GM19463 (cell line): ENCODE results near the gene LRP1-AS.
A peak's percentile ranks its signal among the peaks of the same experiment; 100 is the strongest.

Source experiments
- ATAC-seq: cut with Tn5 transposase; IDR thresholded peaks from one replicate; pipeline ENCODE4 v1.9.1; 2021; ENCODE audit warnings: mild to moderate bottlenecking, moderate library complexity; ENCODE audit not compliant: unreplicated experiment

The LRP1-AS gene

GRCh38 chr12:57142727-57143126, 4.7 kb downstream of the LRP1-AS start:
- ATAC-seq, result no peak

DNA sequence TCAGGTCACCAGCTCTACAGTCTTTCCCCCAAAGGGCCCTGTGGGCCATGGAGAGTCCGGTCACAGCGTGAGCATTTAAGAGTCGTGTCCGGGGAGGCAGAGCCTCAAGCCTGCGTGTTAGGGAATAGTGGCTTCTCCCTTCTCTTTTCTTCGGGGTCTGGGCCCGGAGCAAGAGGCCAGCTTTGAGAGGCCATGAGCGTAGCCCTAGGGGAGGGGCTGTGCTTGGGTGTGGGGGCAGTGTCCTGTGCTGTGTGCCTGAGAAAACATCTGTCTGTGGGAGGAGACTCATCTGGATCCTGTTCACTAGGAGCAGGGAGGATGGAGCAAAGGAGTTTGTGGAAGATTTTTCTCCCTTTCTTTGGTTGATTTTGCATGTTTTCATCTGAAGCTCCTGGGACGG, 5.3 kb downstream of the LRP1-AS start:
- ATAC-seq, result no peak

- no peak for ATAC-seq
Measured at GRCh38 chr12:57141249-57141648, 6.2 kb downstream of the LRP1-AS start.

GRCh38 chr12:57139796-57140649, 7.4 kb downstream of the LRP1-AS start:
- ATAC-seq, result no peak

GRCh38 chr12:57138526-57139272, 8.7 kb downstream of the LRP1-AS start:
- no peak for ATAC-seq

DNA sequence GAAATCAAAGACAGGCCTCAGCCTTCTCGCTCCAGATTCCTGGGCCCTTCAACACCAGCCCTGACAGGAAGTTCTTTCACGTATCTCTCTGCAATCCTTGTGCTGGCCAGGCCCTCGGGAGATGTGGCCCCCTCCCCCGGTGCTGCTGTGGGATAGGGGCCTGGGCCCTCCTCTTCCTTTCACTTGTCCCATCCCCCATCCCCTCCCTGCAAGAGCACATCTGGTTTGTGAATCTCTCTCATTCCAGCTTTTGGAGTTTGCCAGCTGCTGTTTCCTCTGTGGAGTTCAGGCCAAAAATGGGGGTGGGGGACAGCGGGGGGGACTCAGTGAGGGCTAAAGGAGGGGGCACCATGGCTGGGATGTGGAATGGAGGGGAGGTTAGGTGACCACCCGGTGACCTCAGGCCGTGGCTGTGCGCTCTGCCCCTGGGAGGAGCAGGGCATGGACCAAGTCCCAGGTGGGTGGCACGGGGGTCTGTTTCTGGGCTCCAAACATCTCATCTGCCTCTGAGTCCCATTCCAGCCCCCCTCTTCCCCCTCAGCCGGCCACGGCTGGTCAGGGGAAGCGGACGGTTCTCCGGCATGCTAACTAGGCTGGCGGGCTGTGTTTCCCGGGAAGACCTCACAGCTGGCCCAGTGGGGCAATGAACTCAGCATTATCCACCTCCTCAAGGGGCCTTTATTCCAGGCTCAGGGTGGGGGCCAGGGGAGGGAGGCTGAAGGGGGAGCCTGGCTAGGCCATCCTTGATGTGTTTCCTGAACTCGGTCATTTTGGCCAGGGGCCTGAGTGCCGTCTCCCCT, 11.7 kb downstream of the LRP1-AS start:
- ATAC-seq, result no peak

GRCh38 chr12:57134949-57135348, 12.5 kb downstream of the LRP1-AS start:
- ATAC-seq, result no peak

GRCh38 chr12:57133916-57134315, 13.5 kb downstream of the LRP1-AS start:
- ATAC-seq, result no peak

DNA sequence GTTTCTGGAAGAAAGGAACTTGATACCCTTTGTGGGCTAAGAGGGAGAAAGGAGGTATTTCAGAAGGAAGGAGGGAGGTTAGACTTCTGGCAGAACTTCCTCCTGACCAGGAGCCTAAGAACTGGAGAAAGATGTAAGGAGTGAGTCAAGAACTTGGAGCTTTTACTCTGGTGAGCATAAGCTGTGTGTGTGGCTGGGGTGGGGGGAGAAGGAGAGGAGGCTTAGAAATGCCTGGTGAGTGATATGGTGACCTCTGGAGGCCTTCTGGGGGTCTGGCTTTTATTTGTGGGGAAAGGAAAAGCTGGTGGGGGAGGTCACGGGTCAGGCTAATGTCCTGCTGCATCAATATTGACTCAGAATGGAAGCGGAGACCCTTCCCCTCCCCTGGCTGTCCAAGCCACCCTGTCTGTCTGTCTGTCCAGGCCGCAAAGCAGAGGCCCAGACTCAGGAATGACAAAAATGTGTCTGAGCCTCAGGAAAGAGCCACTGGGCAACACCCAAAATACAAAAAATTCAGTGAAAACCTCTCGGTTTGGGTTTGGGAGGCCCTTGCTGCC, 14.3 kb downstream of the LRP1-AS start:
- ATAC-seq, result no peak

GRCh38 chr12:57131896-57132744, 15.3 kb downstream of the LRP1-AS start:
- no peak for ATAC-seq

DNA sequence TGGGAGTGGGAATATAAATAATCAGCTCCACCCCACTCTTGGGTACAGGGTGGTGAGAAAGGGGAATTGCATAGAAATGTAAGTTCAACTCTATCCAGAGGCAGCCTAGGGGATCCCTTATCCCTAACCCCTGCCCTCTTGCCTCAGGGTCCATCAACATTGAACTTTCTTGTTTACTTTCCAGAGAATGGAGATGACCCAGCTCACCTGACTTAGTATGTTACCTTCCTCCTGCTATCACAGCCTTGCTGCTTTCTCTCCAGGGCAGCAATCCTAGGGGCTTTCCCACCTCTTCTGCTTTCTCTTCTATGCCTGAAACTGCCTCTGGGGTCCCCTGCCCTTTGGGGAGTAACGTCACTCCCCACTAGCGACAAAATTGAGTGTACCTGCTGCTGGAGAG, 16.5 kb downstream of the LRP1-AS start:
- ATAC-seq, result no peak

DNA sequence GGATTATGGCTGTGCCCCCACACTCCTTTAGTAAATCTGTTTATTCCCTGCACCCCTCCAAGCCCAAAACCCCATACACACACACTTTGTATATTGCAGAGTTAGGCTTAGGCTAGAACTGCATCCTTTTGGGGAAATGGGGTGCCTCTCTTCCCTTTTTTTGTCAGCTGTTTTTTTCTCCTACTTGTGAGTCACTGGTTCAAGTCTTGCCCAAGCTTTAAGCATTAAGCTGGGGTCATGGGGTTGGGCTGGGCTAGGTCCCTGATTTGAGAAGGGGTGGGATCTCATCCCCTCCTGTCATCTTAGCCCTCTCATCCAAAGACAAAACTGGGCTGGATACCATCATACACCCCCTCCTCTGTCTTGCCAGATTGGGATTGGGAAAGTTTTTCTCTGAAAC, 17.5 kb downstream of the LRP1-AS start:
- no peak for ATAC-seq

DNA sequence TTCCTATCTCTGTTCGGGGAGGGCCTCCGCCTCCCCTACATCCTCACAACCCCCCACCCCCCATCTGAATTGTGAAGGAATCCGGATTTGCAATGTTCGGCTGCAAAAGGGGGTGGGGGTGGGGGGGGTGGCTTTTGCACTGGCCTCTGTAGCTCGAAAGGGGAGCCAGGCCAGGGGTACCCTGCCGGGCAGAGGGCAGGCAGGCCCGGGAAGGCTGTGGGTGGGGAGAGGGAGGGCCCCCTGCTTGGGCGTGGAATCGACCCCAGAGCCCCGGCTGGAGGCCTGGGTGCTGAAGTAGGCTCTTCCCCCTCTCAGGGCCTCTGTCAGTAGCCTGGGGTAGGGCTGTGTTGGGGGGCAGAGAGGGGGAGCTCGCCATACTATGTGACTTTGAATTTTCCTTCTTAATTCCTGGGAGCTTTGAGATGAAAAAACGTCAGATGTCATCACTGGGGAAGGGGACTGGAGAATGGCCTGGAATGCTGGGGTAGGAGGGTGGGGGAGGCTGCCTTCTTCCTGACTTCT, 18.0 kb downstream of the LRP1-AS start:
- no peak for ATAC-seq

- no peak for ATAC-seq
Measured at GRCh38 chr12:57128519-57129247, 18.7 kb downstream of the LRP1-AS start.

- no peak for ATAC-seq
Measured at GRCh38 chr12:57127726-57128518, 19.5 kb downstream of the LRP1-AS start, which contains the start of gene LRP1. Gene LRP1, plus strand, starts transcription at chr12:57128483. Its CDS starts 482 bp downstream, at chr12:57128965.

- peak; percentile 49 for ATAC-seq
Measured at GRCh38 chr12:57127101-57127725, 20.2 kb downstream of the LRP1-AS start.

DNA sequence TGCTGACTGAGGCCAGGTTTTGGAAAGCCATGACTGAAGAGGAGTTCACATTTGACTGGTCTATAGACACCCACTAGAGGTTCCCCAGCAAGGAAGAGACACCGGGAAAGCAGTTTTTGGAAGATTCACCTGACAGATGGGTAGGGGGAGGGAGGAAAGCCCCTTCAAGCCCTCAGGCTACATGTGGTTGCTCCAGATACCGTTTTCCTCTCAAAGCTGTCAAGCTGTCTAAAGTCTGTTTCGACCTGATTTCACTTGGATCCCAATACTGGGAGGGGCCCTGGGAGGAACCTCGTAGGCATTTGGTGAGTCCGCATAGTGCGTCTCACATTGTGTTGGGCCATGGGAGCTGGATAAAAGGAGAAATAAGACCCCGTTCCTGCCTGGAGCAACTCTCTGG, 20.9 kb downstream of the LRP1-AS start:
- ATAC-seq, result no peak

DNA sequence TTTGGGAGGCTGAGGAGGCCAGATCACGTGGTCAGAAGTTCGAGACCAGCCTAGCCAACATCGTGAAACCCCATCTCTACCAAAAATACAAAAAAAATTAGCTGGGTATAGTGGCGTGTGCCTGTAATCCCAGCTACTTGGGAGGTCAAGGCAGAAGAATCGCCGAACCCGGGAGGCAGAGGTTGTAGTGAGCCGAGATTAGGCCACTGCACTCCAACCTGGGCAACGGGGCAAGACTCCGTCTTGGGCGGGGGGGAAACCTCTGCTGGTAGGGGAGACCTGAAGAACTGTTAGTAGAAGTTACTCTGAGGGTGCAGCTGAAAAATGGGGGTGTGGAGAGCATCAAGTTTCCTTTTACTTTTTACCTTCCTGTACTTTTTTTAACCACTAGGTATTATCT, 21.4 kb downstream of the LRP1-AS start:
- ATAC-seq, result no peak
